Skeletal muscle cell (primary cell): ENCODE measurements around the gene TEAD2.
"Not testable (repeated sequence)": the region's sequence is repeated elsewhere in the genome, so short reads cannot be mapped to it uniquely, and the experiment has no call there.

Experiments
- DNase-seq: peaks from one replicate; pipeline ENCODE4 v3.0.0-alpha.2; 2010; ENCODE audit warnings: low read depth
- H3K4me3 ChIP-seq: 2 replicates; pipeline ENCODE4 v1.5.1; 2011; ENCODE audit warnings: low read depth, mild to moderate bottlenecking, control low read depth, low read length, moderate library complexity

Gene TEAD2

DNA sequence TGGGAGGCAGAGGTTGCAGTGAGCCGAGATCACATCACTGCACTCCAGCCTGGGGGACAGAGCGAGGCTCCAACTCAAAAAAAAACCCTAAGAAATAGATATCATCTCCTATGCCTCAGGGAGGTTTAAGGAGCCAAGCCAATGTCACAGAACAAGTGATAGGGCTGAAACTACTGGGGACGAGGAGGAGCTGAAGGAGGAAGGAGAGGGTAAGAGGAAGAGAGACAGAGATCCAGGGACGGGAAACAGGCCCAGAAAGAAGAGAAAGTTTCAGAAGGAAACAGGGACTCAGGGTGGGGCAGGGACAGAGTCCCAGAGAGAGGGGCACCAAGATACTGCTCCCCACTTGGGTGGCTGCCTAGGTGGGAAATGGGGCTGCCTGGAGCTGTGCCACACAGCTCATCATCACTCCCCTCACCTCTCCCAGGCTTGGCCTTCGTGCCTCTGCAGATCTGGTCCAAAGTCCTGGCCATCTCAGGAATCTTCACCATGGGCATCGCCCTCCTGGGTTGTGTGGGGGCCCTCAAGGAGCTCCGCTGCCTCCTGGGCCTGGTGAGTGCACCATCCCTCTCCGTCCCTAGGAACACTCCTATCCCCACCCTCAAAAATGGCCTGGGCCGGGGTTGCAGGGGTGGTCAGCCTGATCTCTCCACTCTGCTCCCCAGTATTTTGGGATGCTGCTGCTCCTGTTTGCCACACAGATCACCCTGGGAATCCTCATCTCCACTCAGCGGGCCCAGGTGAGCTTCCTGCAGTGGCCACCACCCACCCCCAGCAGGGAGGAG, 25.5 kb downstream of the TEAD2 start:
- no peak overlapping the region for H3K4me3 ChIP-seq
- DNase-seq, result no peak

DNA sequence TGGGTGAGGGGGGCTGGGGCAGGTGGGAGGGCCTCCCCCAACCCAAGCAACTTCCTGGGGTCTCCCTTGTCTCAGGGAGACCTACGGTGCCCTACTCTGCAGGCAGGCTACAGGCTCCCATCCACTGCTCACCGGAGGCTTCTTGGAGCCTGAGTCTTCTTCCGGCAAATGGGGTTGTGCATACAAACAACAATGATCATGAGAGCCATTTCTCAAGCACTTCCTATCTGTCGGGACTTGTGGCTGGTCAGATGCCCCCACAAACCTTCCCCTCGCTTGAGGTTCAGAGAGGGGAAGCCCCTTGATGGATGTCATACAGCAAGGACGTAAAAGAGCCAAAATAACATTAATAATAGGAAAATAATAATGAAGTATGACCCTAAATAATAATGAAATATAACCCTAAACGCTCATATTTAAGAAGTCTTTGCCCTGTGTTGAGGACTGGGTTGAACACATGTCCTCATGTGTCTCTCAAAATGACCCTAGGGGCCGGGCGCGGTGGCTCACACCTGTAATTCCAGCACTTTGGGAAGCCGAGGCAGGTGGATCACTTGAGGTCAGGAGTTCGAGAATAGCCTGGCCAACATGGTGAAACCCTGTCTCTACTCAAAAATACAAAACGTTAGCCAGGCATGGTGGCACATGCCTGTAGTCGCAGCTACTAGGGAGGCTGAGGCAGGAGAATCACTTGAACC, 26.3 kb downstream of the TEAD2 start:
- no peak overlapping the region for H3K4me3 ChIP-seq
- DNase-seq, result no peak

DNA sequence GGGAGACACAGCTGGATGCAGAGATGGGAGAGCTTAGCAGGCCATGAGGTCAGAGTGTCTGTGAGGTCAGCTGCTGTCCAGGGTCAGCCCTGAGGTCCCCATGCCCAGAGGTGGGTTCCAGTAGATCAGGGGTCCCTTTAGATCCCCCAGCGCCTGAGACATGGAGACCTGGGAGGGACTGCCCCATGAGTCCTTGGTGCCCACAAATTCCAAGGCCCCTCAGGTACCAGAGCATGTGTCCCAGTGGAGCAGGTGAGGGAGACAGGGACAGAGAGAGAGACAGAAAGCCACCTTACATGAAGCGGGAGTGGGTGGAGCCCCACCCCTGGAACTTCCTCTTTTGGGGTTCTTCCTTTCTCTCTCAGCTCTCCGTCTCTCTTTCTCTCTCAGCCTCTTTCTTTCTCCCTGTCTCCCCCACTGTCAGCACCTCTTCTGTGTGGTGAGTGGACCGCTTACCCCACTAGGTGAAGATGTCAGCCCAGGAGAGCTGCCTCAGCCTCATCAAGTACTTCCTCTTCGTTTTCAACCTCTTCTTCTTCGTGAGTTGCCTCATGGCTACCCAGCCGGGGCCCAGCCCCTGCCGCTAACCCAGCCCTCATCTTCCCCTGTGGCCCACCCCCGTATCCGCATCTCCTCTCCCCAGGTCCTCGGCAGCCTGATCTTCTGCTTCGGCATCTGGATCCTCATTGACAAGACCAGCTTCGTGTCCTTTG, 27.0 kb downstream of the TEAD2 start, which contains the start of gene CD37:
Gene CD37, plus strand, starts transcription at position 336 of the 713 bp plus-strand sequence. Its CDS starts 135 bp downstream, at position 471.
- no peak within 1 kb of the TSS for H3K4me3 ChIP-seq
- no peak for DNase-seq

DNA sequence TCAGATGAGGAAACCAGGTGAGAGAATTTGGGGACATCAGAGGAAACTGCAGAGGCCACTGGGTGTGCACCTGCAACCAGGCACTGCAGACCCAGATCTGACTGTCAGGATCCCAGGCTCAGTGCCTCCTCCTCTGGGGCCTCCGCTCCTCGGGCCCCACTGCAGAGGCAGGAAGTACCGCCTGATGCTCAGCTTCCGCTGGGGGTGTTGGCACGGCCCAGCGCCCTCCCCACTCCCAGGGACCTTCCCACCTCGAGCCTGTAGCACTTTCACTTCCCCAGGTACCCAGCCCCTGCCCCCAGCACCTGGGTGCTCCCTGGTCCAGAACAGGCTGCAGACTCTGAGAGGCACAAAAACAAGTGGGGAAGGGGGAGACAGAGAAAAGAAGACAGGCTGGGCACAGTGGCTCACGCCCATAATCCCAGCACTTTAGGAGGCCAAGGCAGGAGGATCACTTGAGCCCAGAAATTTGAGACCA, 28.4 kb downstream of the TEAD2 start:
- H3K4me3 ChIP-seq, result no peak overlapping the region
- DNase-seq, result no peak

GRCh38 chr19:49333418-49333805, 28.8 kb downstream of the TEAD2 start:
- DNase-seq, result no peak
- H3K4me3 ChIP-seq, result no peak overlapping the region

DNA sequence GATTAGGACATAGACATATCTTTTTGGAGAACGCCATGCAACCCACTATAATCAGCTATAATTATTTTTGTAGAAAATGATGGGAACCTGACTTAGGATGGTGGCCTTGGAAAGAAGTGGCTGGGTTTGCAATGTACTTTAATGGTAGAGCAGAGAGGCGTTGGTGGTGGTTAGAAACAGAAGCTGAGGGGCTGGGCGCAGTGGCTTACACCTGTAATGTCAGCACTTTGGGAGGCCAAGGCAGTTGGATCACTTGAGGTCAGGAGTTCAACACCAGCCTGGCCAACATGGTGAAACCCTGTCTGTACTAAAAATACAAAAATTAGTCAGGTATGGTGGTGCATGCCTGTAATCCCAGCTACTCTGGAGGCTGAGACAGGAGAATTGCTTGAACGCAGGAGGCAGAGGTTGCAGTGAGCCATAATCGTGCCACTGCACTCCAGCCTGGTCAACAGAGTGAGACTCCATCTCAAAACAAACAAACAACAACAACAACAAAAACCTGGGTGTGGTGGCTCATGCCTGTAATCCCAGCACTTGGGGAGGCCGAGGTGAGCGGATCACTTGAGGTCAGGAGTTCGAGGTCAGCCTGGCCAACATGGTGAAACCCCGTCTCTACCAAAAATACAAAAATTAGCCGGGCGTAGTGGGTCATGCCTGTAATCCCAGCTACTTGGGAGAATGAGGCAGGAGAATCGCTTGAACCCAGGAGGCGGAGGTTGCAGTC, 29.4 kb downstream of the TEAD2 start:
- not testable (repeated sequence) for H3K4me3 ChIP-seq

DNA sequence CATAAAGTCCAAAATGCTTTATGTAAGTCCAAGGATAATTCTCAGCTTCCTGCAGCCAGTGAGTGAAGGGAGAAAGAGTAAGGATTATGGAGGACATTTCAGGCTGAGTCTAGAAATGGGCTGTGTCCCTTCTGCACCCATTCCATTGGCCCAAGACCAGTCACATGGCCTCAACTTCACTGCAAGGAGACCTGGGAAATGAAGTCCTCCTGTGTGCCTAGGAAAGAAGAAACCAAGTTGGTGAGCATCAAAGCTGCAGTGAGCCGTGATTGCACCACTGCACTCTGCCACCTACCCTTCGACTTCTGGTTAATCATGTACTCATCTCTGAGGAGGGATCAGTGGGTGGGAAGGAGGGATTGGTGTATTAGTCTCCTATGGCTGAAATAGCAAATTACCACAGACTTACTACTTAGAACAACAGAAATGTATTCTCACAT, 30.6 kb downstream of the TEAD2 start:
- H3K4me3 ChIP-seq, result no peak overlapping the region
- no peak for DNase-seq

More for the DNA sequence above, 29.4 kb downstream of the TEAD2 start:
- DNase-seq, result not testable (repeated sequence)

DNA sequence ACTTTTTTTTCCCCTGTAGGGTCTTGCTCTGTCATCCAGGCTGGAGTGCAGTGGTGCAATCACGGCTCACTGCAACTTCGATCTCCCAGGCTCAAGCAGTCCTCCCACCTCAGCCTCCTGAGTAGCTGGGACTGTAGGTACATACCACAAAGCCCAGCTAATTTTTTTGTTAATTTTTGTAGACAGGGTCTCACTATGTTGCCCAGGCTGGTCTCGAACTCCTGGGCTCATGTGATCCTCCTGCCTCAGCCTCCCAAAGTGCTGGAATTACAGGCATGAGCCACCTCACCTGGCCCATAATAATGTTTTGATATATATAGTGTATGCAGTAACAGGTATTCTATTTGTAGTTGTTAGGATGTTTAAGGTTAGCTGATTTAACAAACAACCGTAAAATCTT, 31.0 kb downstream of the TEAD2 start:
- DNase-seq, H3K4me3 ChIP-seq: not testable (repeated sequence)

DNA sequence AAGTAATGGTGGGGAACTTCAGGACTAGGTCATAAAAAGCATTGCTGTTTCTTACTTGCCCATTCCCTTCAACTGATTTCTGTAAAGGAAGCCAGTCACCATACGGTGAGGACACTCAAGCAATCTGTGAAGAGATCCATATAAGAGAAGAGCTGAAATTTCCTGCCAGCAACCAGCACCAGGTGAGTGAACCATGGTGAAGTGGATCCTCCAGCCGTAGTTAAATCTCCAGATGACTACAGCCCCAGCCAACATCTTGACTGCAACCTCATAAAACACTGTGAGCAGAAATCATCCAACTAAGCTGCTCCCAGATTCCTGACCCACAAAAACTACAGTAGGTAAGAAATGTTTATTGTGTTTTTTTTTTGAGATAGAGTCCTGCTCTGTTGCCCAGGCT, 33.5 kb downstream of the TEAD2 start:
- H3K4me3 ChIP-seq, result no peak overlapping the region
- no peak for DNase-seq

- H3K4me3 ChIP-seq, result no peak overlapping the region
- no peak for DNase-seq
Measured at GRCh38 chr19:49327878-49328544, 34.2 kb downstream of the TEAD2 start.

DNA sequence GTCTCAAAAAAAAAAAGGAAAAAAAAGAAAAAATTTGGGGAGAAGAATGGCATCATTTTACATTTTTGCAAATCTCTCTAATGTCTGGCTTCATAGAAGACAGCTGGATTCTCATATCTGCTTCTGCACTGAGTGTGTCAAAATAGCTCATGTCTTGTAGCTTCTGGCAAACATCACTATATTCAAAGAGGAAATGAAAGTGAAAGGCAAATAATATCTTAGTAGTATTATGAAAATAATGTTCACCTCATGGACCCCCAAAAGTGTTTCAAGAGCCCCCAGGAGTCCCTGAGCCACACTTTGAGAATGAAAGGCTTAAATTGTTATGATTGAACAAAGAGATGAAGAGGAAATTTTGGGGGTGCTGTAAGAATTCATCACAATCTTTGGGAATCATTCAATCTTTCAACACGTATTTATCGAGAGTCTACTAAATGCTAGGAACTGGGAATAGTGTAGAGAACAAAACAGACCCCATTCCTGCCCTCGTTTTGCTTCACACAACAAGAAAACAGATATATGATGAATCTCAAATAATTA, 36.0 kb downstream of the TEAD2 start:
- no peak for DNase-seq
- H3K4me3 ChIP-seq, result no peak overlapping the region

DNA sequence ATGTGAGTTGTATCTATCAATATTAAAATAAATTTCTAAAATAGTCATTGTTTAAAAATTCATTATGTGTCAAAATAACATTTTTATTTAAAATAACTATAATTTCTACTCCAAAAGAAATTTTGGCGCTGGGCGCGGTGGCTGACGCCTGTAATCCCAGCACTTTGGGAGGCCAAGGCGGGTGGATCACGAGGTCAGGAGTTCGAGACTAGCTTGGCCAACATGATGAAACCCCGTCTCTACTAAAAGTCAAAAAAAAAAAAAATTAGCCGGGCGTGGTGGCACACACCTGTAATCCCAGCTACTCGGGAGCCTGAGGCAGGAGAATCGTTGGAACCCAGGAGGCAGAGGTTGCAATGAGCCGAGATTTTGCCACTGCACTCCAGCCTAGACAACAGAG, 36.5 kb downstream of the TEAD2 start:
- DNase-seq, H3K4me3 ChIP-seq: not testable (repeated sequence)

GRCh38 chr19:49324801-49325576, 37.2 kb downstream of the TEAD2 start, which contains the start of gene SLC6A16:
TSS of gene SLC6A16 (minus strand) at chr19:49325191. CDS start at chr19:49311347, 13,844 bp downstream.
- no peak for DNase-seq
- no peak within 1 kb of the TSS for H3K4me3 ChIP-seq

DNA sequence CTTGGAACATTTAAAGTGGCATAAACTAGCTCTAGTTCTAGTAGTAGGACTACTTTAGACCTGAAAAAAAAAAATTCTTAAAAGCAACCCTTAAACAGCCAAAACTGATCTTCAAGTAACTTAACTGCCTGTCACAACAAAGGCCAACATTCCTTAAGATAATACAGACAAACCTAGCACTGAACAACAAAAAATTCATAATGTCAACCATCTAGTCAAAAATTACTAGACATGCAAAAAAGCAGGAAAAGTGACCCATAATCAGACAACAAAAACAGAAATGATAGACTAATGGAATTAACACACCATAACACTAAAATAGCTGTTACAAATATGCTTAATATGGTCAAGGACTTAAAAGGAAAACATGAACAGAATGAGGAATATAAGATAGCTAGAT, 43.9 kb downstream of the TEAD2 start:
- H3K4me3 ChIP-seq, result no peak overlapping the region
- no peak for DNase-seq

DNA sequence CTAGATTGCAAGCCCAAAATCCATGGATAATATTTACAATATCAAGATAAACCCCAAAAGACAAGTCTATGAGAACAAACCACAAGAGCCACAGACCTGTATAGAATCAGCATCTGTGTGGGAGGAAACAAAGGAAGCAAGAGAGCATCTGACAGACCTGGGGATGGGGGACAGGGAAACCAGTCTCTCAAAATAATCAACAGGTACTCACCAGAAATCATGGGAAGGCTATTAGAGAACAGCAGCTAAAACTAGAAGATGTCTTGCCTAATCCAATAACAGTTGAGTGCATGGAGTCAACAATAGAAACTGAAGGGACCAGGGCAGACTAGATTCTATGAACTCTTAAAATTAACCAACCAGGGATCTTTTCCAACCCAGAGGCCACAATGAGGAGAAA, 45.9 kb downstream of the TEAD2 start:
- H3K4me3 ChIP-seq, result no peak overlapping the region
- DNase-seq, result no peak

DNA sequence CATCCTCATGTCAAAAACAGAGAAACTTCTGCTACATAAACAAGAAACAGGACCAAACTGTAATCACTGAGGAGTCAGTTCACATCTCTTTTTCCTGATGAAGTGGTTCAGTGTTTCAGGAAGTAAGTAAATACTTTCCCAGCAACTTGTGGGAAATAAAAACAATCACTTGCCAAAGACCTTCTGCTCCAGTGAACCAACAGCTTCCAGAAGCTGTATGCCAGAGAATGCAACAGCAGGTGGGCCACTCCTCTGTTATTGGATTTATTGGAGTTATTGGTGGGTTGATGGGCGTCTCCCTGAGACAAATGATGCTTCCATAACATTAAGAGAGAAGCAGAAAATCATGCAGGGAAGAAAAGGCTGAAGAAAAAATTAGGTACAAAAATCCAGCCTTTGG, 47.1 kb downstream of the TEAD2 start:
- DNase-seq, result no peak
- no peak overlapping the region for H3K4me3 ChIP-seq

- H3K4me3 ChIP-seq, result no peak overlapping the region
- DNase-seq, result no peak
Measured at GRCh38 chr19:49309087-49309486, 53.1 kb downstream of the TEAD2 start.

- not testable (repeated sequence) for H3K4me3 ChIP-seq, DNase-seq
Measured at GRCh38 chr19:49306734-49307133, 55.5 kb downstream of the TEAD2 start.
